ENCODE data around the gene XXYLT1.
"Not testable (repeated sequence)": the region's sequence is repeated elsewhere in the genome, so short reads cannot be mapped to it uniquely, and the experiment has no call there.

XXYLT1 gene

DNA sequence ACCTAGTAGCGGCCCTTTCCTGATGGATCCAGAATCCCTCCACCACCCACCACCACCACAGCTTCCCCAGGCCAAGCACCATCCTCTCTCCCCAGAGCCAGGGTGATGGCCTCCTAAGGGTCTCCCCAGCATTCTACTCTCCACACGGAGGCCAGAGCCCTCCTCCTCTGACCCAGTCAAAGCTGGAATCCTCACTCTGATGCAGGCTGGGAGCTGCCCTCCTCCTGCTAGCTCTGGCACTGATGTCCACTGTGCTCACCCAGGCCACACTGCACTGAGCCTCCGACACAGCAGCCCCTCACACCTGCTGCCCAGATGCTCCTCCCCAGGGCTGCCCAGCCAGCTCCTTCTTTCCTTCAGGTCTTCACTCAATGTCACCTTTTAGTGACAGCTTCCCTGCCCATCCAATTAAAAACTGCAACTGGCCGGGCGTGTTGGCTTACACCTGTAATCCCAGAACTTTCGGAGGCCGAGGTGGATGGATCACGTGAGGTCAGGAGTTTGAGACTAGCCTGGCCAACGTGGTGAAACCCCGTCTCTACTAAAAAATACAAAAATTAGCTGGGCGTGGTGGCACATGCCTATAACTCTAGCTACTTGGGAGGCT, 21.0 kb downstream of the XXYLT1 start:
- DNase-seq: no peak

DNA sequence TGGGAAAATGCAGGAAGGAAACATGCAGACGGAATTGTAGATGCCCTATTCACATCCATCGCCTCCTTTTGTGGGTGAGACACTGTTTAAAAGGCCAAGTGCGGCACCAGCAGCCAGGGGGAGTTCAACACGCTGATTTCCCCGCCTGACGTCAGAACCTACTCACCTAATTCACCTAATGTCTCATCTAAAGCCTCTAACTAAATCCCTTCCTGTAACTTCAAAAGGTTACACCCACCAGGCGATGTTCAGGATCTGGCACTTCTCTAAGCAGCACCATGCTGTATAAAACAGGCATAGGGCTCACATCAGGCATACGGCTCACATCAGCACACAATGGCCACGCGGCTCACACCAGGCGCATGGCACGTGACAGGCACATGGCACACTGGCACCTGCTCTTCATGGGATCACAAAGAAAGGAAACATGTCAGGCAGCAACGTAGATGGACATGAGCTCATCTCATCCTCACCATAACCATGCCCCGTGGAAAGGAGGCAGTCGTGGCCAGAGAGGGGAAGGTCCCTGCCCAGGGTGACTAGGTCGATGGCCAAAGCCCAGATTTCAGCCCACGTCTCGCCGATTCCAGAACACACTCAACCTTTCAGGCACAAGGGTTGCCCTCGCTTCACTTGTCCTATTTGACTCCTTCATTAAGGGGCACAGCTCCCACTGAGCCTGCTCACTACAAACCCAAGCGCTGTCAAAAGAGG, 21.7 kb downstream of the XXYLT1 start:
- DNase-seq: no peak

- DNase-seq: no peak
Measured at GRCh38 chr3:195248281-195248680, 22.7 kb downstream of the XXYLT1 start.

GRCh38 chr3:195247863-195248189, 23.1 kb downstream of the XXYLT1 start:
- DNase-seq: no peak

GRCh38 chr3:195247086-195247862, 23.7 kb downstream of the XXYLT1 start:
- no peak for DNase-seq

- DNase-seq: no peak
Measured at GRCh38 chr3:195246581-195246995, 24.4 kb downstream of the XXYLT1 start.

- DNase-seq: no peak
Measured at GRCh38 chr3:195245531-195245951, 25.4 kb downstream of the XXYLT1 start.

DNA sequence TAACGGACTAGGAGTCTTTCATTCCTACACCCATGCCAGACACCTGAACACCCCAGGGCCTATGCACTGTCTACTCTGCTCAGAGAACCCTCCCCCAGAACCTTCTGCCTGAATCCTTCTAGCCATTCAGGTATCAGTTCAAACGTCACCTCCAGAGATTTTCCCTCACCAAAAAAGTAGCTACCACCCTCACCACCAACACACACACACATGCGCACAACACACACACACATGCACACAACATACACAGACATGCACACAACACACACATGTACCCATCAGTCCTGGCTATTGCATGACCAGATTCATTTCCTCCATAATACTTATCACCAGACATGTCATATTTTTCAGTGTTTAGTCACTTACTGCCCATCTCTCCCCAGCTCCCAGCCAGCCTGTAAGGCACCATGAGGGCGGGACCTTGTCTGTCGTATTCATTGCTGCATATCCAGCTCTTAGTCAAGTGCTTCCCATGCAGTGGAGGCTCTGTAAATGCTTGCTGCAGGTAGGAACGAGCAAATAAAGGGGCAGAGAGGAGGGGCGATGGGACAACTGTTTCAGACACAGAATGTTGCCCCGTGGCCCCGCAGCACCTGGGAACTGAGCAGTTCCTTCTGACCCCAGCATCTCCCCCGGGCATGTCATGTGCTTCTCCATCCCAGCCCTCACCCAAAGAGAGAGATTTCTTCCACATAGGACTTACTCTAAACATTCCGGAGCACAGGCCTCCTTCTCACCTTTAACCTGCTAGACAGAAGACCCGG, 29.2 kb downstream of the XXYLT1 start:
- DNase-seq: no peak

DNA sequence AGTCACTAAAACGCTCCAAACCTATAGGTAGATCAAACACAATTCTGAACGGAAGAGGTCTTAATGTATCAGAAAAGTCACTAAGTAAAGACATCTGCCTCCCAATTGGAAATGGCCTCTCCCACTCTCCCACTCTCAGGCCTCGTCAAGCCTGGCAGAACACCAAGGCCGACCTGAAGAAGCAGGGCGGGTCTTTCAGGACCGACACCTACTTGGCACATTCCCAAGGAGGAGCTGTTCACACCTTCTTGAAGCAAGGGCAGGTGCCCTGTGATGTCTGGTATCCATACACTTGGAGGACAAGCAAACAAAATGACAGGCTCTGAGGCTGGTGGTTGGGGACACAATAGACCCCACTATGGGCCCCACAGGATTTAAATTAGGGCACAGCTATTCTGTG, 30.0 kb downstream of the XXYLT1 start:
- DNase-seq: no peak

DNA sequence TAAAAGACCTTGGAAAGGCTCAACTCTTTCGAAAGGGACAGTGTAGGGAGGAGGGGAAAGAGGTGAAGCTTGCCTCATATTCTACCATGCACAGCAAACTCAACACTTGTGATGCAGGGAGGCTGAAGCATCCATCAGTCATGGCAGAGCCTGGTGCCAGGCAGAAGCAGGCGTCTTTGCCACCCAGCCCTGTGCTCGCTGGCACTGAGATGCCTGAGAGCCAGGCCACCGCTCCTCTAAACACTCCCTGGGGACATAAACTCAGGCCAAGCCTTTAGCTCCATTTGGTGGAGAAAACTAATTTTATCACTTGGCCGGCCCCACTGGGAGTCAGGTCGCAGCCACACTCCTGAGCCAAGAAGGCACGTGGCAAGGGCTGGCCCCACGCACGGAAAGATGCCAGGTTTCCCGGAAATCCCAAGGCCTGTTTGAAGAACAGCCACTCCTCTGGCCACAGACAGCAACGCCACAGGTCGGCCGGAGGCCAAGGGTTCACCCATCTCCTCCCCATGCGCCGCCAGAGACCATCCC, 30.7 kb downstream of the XXYLT1 start:
- no peak for DNase-seq

GRCh38 chr3:195239121-195239520, 31.8 kb downstream of the XXYLT1 start:
- no peak for DNase-seq

- DNase-seq: no peak
Measured at GRCh38 chr3:195238586-195239118, 32.3 kb downstream of the XXYLT1 start.

DNA sequence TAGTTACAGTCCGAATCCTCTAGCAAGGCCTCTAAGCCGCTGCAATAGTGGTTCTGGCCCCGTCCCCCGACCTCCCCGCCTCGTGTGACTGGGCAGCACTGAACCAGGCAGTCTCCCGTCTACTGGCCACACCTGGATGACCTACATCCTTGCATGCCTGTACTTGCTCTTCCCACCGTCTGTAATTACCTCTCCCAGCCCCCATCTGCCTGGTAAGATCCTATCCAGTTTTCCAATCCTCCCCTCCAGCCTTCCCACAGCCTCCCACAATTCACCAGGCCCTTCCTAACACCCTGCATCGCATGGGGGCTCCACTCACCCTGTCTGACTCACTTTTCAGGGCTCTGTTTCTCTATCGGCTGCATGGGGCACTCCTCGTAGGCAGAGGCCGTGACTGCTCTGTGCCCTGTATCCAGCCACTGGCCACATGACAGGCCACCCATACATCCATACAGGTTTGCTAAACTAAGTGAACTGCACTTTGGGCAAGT, 32.8 kb downstream of the XXYLT1 start:
- DNase-seq: no peak

- DNase-seq: no peak
Measured at GRCh38 chr3:195236801-195237570, 34.0 kb downstream of the XXYLT1 start.

DNA sequence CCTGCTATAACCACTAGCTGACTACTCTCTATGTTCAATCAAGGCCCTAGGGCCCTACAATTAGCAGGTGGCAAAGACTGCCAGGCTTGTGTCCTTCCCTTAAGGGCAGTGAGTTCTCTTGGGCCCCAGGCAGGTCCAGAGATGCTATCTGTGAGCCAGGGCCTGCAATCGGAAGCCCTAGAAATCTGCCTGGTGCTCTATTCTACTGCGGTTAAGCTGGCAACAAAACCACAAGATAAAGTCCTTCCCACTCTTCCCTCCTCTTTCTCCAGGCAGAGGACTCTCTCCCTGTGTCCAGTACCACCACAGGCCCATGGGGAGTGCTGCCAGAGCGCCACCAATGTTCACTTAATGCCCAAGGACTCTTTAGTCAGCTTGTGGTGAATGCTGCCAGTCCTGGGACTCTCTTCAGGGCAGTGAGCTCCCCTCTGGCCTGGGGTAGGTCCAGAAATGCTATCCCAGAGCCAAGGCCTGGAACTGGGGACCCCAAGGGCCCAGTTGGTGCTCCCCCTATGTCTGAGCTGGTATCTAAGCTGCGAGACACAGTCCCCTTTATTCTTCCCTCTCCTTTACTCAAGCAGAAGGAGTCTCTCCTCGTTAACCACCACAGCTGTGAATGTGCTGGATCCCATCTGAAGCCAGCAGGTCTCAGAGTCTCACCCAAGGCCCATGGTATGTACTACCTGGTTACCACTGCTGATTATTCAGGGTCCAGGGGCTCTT, 34.7 kb downstream of the XXYLT1 start:
- DNase-seq: no peak

GRCh38 chr3:195230244-195230643, 40.7 kb downstream of the XXYLT1 start:
- no peak for DNase-seq

DNA sequence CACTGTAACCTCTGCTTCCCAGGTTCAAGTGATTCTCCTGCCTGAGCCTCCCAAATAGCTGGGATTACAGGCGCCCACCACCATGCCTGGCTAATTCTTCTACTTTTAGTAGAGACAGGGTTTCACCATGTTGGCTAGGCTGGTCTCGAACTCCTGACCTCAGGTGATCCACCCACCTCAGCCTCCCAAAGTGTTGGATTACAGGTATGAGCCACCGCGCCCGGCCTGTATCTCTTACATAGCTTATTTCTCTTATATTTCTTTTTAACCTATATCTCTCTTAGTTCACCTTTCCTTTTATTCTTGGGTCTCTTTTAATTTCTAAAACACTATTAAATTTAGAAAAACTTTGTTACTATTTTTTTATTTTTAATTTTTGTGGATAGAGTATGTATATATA, 42.1 kb downstream of the XXYLT1 start:
- not testable (repeated sequence) for DNase-seq

DNA sequence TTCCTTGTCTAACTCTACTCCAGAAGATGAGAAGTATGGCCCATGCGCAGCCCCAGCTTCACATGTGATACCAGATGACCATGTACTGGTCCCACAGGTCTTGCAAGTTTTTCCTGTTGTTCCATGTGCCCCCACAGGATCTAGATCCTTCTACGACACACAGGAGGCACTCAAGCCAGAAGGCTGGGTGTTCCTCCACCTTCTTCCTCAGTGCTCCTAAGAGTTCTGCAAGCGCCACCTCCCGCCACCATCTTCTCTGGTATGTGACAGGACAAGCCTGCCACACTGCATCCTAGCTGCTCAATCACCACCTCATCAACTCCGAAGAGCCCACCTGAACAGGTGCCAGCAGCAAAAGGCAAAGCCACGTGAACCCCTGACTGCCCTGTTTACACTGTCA, 43.1 kb downstream of the XXYLT1 start:
- no peak for DNase-seq

DNA sequence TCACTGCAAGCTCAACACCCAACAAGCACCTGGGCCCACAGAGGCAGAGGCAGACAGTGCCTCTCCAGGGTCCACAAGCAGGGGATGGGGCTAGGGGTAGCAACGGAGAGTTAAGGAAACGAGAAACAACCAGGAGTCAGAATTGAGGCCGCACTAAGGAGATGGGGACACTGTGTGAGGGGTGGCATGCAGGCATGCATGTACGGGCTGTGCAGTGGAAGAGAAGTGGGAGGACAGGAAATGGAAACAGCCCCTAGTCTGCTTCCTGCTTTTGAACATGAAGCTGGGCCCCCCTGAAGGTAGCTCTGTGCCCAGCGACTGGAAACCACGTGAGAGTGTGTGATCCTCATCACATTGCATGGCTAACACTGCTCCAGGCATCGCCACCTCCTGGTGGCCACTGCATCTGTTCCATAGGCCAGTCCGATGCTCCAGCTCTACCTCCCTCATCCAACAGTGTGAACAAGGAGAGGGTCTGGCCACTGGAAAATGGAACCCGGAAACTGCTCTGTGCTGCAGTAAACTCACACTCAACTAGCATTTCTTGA, 44.0 kb downstream of the XXYLT1 start:
- no peak for DNase-seq

- DNase-seq: no peak
Measured at GRCh38 chr3:195226445-195226844, 44.5 kb downstream of the XXYLT1 start.

Measured in activated CD4-positive, alpha-beta T cell treated with anti-CD3 and anti-CD28 coated beads for 4 hours (primary cell).